ENCODE measurements around the gene NINJ2.

NINJ2 gene

DNA sequence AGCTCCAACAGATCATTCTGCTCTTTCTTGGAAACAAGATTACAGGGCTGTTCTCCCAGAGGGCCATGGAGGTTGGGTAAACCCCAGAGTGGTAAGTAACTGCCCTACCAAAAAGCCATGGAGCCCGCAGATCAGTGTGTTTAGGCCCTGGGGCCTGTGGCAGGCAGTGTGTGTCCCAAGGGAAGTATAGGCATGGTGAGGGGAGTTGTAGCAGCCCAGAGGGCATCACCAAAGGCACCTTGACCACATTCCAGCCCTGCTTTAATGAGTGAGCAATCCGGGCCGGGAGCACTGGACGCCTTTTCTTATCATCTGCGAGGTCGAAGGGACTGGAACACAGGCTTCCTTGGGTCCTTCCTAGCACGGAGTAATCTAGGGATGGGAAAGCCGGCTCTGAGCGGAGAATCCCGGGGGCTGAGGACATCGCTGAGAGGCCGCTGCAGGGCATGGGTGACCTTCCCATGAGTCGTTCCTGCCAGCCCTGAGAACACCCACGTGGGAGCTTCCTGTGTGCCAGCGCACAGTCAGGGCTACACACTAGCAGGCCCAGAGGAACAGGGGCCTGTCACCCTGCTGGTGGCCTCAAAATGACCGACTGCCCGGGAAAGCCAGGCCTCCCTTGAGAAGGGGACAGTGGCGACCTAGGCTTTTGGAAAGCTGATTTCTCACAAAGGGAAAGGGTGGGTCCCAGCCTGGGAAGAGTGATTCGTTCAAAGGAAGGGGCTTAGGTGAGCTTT is 91.3 kb downstream of the NINJ2 start:
- FAIRE-seq = no peak
- no peak for DNase-seq (ENCODE audit: insufficient read length, low spot score)

DNA sequence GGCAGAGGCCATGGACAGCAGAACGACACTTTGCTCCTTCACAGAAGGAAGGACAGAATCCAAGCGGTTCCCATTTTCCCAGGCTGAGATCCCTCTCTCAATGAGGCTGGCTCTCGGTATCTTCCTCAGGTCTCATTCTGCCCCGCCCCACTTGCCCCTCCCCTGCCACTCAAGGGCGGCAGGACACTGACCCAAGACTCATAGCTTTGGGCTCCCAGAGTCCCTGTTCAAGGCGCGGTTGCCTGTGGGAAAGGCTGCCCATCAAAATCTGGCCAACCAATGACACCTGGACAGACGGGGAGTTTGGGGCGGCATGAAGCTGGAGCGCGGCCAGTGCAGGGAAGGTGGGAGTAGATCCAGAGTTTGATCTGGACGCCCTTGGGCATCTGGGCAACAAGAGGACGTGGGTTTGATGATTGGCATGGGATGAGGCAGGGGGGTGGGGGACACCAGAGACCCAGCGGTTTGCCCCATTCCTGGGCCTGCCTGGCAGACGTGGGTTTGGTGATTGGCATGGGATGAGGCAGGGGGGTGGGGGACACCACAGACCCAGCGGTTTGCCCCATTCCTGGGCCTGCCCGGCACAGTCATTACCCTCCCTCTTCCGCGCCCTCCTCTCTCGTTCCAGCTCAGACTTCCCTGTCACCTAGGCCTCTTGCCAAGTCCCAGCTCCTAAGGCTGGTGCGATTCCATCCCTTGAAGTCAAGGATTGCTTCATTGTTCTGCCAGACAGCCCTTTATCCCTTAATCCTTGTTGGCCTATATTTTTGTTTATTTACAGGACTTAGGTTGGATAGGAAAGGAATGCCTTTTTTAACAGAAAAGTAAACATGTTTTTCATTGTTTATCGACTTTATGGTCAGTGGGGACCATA is 92.1 kb downstream of the NINJ2 start:
- DNase-seq (ENCODE audit: insufficient read length, low spot score) = no peak
- FAIRE-seq = no peak

DNA sequence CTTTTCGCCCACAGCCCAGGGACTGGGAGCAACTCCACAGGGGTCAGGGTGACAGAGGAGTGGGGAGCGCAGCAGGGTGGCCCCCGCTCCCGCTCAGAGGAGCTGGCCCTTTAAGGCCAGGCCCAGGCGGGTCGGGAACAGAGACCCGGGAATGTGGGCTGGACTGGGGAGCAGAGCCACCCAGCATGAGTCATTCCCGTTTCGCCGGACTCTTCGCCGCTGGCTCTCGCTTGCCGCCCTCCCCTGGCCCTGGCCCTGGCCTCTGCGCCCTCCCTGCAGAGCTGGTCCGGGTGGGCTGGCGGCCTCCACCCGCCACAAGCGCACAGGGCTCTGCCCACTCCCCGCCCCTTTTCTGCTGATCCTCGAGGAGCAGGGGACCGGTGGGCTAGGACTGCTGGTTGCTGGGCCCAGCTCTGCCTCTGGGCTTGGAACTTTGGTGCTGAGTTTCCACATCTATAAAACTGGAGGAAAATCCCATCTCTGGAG is 92.8 kb downstream of the NINJ2 start:
- FAIRE-seq = no peak

DNA sequence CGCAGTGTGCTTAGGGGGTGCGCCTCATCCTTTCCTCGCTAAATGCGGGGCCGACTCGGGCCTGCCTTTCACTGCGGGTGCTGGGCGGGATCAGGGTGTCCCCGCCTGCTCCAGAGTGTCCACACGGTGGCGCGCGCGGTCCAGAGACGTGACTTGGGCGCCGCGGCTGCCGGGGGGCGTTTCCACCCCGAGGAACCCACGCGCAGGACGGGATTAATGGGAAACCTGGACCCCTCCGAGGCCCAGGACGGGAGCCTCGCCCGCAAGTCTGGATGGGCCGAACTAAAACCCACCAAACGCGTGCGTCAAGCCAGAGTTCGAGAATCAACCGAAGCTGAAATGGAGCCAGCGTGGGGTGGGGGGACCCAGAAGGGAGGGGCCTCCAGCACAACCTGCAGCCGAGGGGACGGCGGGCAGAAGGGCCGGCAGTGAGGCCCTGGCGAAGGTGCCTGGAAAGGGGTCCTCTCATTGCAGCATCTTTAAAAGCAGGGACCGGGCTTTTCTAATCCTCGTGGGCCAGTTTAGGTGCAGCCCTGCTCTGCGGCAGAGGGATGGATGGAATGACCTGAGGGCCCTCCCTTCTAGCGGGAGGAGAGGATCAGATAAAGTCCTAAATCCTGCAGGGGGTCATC is 93.3 kb downstream of the NINJ2 start:
- peak; percentile 66 for FAIRE-seq
- DNase-seq (ENCODE audit: insufficient read length, low spot score) = peak; percentile 98

More for the DNA sequence above, 92.8 kb downstream of the NINJ2 start:
- no peak for DNase-seq (ENCODE audit: insufficient read length, low spot score)

DNA sequence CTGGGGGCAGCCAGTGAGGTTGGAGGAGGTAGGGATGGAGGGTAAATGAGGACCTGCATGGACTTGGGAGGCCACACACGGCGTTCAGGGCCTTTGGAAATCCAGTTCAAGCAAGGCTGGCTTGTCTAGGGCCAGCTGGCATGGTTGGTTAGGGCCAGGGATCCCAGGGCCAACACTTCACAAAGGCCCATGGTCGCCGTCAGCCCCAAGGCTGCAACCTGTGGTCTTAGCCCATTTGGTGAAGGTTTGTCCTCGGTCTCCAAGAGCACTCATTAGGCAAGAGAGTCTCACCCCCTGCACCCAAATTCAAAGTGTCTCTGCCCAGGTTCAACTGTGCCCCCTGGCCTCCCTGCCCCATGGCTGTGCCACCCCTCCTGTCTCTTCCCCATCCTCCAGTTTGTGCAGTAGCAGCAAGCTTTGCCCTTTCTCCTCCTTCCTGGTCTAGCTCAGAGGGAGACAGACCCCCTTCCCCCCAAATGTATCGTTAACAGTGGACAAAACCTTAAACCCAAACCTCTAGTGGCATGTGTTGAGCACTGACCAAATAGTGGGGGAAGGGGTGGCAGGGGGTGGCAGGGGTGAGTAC is 94.1 kb downstream of the NINJ2 start:
- DNase-seq (ENCODE audit: insufficient read length, low spot score) = no peak
- no peak for FAIRE-seq

DNA sequence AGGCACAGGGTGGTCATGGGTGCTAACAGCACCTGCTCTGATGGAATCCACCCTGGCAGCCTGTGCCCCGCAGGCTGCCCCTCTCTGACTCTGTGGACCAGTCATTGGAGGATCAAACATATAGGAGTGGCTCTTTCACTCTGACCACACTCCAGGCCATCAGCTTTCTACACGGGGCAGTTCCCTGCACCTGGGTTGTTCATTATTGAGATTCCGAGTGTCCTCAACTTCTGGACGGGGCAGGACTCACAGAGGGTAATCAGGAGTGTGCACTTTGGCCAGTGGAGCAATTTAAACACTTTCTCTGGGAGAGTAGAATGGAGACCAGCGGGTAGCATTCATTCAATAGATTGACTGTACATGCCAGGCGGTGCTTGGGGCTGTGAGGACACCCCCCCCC is 94.8 kb downstream of the NINJ2 start:
- FAIRE-seq (no peak), DNase-seq (ENCODE audit: insufficient read length, low spot score) (no peak)

DNA sequence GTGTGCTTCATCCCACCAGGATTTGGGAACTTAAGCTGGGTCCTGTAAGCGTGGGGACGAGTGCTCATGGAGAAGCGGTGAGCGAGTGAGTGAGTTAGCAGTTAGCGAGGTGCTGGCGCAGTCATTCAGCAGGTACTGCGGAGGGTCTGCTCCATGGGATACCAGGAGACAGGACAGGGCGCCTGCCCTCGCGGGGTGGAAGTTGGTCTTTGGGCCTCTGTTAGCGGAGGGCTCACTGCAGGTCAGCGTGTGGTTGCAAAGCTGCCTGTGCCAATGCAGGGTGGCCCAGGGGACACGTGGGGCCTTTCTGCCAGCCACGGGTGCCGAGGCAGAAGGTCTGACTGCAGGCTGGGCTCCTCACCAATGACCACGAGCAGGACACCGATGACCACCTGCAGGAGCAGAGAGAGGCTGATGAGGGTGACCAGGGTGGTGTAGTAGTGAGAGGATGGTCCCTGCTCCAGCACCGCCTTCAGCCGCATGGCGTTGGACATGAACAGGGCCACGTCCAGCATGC is 97.6 kb downstream of the NINJ2 start:
- DNase-seq (ENCODE audit: insufficient read length, low spot score) = no peak
- no peak for FAIRE-seq

DNA sequence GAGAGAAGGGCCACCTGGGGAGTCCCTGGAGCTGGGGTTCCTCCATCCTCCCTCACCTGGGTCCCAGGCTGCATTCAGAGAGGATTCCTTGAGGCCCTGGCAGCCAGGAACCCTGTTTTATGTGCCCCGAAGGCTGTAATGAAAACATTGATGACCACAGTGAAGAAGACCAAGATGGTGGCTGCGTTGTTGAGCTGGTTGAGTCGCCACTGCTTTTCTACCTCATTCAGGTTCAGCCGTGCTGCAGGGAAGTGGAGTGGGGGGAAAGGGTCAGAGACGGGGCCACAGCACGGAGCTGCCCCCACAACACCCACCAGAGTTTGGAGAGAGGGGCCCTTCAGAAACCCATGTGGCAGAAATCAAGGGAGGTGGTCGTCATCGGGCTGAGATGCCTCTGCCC is 98.1 kb downstream of the NINJ2 start:
- no peak for FAIRE-seq
- no peak for DNase-seq (ENCODE audit: insufficient read length, low spot score)

DNA sequence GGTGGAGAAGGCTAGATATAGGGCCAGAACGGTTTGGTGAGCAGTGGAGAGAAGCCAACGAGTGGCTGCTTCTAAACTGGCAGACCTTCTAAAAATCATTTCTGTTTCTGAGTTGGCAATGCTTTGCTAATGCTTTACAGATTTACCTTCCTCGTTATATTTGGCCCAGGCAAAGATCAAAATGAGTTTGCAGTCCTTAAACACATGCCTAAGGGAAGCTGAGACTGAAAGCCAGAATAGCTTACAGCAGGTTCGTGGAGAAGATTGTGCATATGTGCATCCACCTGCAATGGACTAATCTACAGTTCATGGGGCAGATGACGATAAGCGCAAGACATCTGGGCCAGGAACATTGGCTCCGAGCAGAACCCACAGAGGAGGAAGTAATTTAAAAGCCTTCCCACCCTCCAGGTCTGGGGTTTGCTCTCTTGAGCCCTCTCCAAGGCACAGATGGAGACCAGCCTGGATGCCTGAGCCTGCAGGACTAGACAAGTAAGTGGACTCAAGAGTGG is 99.4 kb downstream of the NINJ2 start:
- no peak for FAIRE-seq
- DNase-seq (ENCODE audit: insufficient read length, low spot score) = no peak

DNA sequence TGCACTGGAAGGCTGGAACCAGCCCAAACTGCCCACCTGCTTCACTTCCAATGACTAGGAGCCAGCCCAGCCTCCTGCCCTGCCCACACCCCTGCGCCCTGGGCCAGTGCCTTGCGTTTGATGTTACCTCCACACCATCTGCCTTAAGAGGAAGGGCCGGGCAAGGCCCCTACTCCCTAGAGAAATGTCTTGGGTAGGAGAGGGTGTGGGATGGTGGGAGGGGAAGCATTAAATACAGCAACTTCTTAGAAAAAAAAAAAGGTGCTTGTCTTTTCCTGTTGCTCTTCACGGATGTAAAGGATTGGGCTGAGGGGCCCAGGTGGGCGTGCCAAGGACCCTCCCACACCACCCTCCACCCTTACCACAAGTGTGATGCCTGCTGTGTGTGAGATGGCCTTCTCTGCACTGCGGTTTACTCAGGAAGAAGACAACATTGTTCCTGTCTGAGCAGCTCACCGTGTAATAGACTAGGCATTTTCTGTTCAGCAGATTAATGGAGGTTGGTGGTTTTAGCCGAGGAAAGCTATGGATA is 99.9 kb downstream of the NINJ2 start:
- DNase-seq (ENCODE audit: insufficient read length, low spot score) = no peak
- FAIRE-seq = no peak

DNA sequence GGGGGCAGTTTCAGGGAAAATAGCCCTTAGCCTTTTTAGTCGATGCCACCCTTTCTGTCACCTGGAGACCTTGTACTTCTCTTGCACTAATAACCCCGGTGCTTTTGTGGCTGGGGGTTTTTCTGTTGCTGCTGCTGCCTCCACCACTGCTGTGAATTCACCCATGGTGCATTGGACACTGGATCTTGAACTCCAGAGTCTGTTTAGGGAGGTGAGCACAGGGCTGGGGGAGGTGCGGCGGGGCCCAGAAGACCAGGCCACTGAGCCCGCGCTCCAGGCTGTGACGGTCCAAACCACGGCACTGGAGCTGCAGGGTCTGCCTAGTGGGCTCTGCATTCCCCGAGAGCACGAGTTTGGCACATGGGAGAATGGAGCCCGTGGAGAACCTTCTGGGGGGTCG is 100.6 kb downstream of the NINJ2 start:
- DNase-seq (ENCODE audit: insufficient read length, low spot score) (no peak), FAIRE-seq (no peak)

DNA sequence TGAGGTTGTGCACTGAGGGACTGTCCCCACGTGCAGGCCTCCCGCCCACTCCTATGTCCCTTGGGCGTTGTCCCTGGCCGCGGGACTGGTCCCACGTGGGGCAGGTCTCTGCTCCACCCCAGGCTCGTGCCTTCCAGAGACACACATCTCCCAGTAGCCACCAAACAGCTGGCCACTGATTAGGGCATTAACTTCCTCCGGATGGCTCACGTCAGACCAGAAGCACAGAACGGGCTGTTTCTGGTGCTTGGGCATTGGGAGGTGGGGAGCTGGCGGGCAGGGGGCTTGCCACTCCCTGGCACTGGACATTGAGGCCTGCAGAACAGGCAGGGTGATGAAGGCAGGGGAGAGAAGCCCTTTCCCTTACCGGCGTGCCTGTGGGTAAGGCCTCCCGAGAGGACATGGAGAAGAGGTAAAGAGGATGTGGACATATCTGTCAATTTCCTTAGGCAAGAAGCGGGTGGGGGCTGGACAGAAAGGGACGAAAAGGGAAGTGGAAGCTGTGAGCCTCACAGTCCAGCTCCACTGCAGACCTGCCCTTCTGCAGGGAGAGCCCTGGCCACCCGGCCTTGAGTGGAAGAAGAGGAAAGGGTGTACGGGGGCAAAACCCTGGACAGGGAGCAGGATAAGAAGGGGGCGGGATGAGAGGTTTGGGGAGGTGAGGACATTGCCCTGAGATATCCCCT is 101.2 kb downstream of the NINJ2 start:
- FAIRE-seq (no peak), DNase-seq (ENCODE audit: insufficient read length, low spot score) (no peak)

DNA sequence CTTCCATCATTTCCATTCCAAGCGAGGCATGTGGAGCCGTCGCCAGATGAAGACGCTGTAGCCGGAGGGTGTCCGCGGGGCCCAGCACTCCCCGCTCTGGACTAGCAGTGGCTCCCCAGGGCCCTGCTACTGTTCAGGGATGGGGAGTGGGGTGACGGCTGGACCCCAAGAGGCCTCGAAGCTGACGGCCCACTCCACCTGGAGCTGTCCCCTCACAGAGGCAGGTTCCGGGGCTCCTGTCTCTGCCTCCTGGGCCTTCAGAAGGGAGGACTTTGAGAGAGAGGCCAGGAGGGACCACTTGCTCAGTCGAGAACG is 101.9 kb downstream of the NINJ2 start:
- FAIRE-seq (no peak), DNase-seq (ENCODE audit: insufficient read length, low spot score) (no peak)

DNA sequence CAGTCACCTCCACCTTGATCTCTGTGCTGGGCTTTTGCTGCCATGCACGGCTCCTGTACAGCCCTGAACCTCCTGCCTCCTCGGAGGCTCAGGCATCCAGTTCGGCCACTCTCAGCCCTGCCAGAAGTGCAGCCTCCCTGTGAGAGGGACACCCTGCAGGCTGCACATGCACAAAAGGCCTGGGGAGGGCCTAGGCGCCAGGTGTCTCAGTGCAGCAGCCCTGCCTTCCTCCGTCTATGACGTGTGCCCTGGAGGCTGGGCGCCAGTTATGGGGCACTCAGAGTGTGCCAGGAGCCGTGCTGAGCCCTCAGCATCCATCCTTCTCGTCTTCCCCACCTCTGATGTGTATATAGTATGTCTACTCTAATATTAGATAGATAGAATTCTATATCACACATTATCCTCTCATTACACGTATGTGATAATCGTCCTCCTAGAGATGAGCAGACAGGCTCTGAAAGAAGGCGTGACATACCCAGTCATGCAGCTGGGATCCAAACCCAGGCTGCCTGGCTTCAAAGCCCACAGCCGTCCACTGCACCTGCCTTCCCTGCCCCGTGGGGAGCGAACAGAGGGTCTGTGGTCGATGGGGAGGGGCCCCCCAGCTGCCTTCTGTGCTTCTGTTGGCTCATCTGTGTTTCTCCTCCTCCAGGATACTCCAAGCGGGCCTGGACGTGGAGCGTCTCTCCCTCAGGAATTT is 102.4 kb downstream of the NINJ2 start:
- DNase-seq (ENCODE audit: insufficient read length, low spot score) = no peak
- FAIRE-seq = no peak

DNA sequence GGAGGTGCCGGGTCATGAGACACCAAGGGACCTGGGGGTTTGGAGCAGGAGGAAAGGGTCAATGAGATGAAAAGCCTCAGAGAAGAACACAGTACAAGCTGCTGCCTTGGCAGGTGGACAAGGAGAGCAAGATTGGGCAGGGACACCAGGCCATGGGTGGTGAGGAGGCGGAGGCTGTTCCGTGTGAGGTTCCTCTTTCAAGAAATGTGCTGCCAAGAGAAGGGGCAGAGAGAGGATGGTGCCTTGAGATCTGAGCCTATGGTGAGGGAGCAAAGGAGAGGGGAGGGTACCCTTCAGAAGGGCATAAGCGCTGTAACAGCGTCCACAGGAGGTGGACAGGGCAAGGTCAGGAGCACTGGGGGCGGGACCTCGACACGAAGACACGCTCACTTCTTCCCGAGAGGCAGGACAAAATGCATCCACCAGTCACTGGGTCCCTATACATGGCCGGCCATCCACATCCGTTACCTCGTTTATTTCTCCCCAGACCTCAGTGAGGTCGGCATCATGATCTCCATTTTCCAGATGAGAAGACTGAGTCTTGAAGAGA is 103.3 kb downstream of the NINJ2 start:
- FAIRE-seq (no peak), DNase-seq (ENCODE audit: insufficient read length, low spot score) (no peak)

DNA sequence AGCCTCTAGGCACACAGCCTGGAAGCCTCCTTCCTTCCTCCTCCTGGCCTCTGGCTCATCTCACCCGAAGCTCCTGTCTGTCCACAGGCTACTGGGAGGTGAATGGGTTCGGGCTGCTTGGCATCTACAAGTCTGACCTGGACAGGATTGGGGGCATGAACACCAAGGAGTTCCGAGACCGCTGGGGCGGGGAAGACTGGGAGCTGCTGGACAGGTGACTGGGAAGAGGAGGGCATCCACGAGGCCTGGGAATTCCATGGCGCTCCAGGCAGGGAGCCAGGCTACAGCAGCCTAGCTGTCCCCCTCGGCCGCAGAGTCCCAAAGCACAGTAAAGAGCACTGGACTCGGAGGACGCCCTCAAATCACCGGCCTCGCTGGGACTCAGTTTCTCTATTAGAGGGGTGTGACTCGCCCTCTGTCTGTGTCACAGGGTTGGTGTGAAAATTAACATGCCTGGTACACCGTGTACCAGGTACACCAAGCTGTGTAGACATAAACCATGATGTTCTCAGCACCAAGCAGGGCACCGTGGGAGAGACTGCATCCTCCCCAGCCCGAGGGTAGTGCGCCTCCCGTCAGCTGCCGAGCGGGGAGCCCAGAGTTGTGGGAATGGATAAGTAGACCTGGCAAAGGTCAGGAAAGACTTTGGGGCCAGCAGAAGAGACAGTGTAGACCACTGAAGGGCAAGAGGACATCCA is 103.9 kb downstream of the NINJ2 start:
- FAIRE-seq = no peak
- DNase-seq (ENCODE audit: insufficient read length, low spot score) = no peak

DNA sequence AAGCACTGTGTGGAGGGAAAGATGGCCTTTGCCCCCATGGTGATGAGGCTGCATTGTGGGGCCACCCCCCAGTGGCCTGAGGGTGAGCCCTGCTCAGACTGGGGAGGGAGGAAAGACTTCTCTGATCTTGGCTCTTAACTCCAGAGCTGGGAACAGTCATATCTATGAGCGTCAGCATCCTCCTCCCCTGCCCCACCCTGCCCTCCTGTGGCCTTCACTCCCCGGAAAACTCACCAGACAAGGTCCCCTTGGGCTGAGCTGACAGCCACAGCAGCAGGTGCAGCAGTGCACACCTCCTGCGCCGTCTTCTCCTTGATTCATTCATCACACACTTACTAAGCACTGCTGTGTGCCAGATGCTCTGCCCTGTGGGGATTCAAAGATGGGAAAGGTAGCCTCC is 104.7 kb downstream of the NINJ2 start:
- no peak for DNase-seq (ENCODE audit: insufficient read length, low spot score)
- no peak for FAIRE-seq

DNA sequence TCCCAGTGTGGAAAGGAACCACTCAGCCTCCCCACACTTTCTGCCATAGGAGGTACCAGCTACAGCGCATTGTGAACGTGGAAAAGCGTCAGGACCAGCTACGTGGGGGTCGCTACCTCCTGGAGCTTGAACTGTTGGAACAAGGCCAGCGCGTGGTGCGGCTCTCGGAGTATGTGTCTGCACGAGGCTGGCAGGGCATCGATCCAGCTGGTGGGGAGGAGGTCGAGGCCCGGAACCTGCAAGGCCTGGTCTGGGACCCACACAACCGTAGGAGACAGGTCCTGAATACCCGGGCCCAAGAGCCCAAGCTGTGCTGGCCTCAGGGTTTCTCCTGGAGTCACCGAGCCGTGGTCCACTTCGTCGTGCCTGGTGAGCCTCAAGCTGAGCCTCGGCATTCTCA is 106.7 kb downstream of the NINJ2 start:
- DNase-seq (ENCODE audit: insufficient read length, low spot score) (no peak), FAIRE-seq (no peak)

DNA sequence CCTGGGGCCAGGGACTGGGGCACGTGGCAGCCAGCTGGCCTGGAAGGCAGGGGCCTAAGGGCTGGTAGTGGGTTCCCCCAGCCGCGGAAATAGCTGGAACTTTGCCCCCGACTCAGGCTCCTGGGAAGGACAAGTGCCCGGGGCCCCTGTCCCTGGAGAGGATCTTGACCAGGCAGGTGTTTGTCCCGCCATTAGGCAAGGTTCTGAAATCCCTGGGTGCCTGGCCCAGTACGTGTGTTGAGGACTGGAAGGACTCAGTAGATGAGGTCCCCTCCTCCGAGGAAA is 109.3 kb downstream of the NINJ2 start:
- no peak for FAIRE-seq
- no peak for DNase-seq (ENCODE audit: insufficient read length, low spot score)

Measured in GM19239 (cell line).